Activated CD8-positive, alpha-beta memory T cell treated with anti-CD3 and anti-CD28 coated beads for 4 hours (primary cell): ENCODE results near the gene ENPP1.
"Not testable (repeated sequence)": the region's sequence is repeated elsewhere in the genome, so short reads cannot be mapped to it uniquely, and the experiment has no call there.

Experiments used
- DNase-seq, 2 donors: peaks; one replicate each; pipeline ENCODE4 v3.0.0-alpha.2; 2020; ENCODE audit warnings: low read depth in 2 of 2

Gene ENPP1

GRCh38 chr6:131876545-131876944, 68.7 kb downstream of the ENPP1 start:
- no peak for DNase-seq

- DNase-seq, result no peak
Observed at GRCh38 chr6:131877999-131878789, 70.4 kb downstream of the ENPP1 start.

GRCh38 chr6:131883016-131883415, 75.2 kb downstream of the ENPP1 start:
- no peak for DNase-seq

- no peak for DNase-seq
Observed at GRCh38 chr6:131885237-131885636, 77.4 kb downstream of the ENPP1 start.

- DNase-seq, result no peak
Observed at GRCh38 chr6:131886517-131886916, 78.7 kb downstream of the ENPP1 start.

- no peak for DNase-seq
Observed at GRCh38 chr6:131890091-131890490, 82.3 kb downstream of the ENPP1 start.

GRCh38 chr6:131893198-131893597, 85.4 kb downstream of the ENPP1 start:
- DNase-seq, result no peak

GRCh38 chr6:131894493-131895424, 86.9 kb downstream of the ENPP1 start:
- no peak for DNase-seq

- no peak for DNase-seq
Observed at GRCh38 chr6:131897050-131897435, 89.2 kb downstream of the ENPP1 start.

- no peak for DNase-seq
Observed at GRCh38 chr6:131897621-131898020, 89.8 kb downstream of the ENPP1 start.

- DNase-seq, result no peak
Observed at GRCh38 chr6:131898718-131899117, 90.9 kb downstream of the ENPP1 start.

GRCh38 chr6:131900231-131900630, 92.4 kb downstream of the ENPP1 start:
- DNase-seq, result no peak

GRCh38 chr6:131901326-131901873, 93.6 kb downstream of the ENPP1 start:
- DNase-seq, result not testable (repeated sequence)

GRCh38 chr6:131903734-131904133, 95.9 kb downstream of the ENPP1 start:
- DNase-seq, result not testable (repeated sequence)

GRCh38 chr6:131908787-131909186, 101.0 kb downstream of the ENPP1 start:
- DNase-seq, result not testable (repeated sequence)

GRCh38 chr6:131909408-131910218, 101.8 kb downstream of the ENPP1 start:
- DNase-seq, result peak; percentile 35 to 37

- DNase-seq, result no peak
Observed at GRCh38 chr6:131910219-131910589, 102.4 kb downstream of the ENPP1 start.

- DNase-seq, result no peak
Observed at GRCh38 chr6:131910956-131911355, 103.1 kb downstream of the ENPP1 start.

- no peak for DNase-seq
Observed at GRCh38 chr6:131911951-131912350, 104.1 kb downstream of the ENPP1 start.

- DNase-seq, result no peak
Observed at GRCh38 chr6:131914234-131914633, 106.4 kb downstream of the ENPP1 start.

GRCh38 chr6:131914967-131915751, 107.3 kb downstream of the ENPP1 start:
- DNase-seq, result no peak
